ENCODE data around the gene GOLGA6L10.
"Not testable (repeated sequence)": the region's sequence is repeated elsewhere in the genome, so short reads cannot be mapped to it uniquely, and the experiment has no call there.

DNA sequence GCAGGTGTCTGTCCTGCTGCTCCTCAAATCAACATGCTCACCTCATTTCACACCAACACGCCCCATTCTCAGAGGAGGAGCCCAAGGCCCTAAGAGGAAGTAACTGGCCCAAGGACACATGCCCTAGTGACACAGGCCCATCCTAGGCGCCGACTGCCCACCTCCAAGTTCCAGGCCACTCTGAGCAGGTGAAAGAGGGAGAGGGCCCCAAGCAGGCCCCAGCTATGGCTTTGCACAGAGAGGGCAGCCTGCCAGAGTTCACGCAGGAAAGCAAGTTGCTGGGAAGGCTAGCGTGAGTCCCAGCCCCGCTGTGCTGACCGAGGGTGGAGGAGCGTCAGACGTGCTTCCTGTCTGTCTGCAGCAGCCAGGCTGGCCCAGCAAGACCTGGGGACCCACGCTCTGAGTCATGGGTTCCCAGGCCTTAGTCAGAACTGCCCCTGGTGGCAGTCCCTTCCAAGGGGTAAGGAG lies 13.1 kb downstream of the GOLGA6L10 start:
- TF ChIP-seq, protein P1, sequence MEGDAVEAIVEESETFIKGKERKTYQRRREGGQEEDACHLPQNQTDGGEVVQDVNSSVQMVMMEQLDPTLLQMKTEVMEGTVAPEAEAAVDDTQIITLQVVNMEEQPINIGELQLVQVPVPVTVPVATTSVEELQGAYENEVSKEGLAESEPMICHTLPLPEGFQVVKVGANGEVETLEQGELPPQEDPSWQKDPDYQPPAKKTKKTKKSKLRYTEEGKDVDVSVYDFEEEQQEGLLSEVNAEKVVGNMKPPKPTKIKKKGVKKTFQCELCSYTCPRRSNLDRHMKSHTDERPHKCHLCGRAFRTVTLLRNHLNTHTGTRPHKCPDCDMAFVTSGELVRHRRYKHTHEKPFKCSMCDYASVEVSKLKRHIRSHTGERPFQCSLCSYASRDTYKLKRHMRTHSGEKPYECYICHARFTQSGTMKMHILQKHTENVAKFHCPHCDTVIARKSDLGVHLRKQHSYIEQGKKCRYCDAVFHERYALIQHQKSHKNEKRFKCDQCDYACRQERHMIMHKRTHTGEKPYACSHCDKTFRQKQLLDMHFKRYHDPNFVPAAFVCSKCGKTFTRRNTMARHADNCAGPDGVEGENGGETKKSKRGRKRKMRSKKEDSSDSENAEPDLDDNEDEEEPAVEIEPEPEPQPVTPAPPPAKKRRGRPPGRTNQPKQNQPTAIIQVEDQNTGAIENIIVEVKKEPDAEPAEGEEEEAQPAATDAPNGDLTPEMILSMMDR (IDR thresholded peaks at IDR 0.05), result not testable (repeated sequence)
- TF ChIP-seq POLR2A (IDR thresholded peaks at IDR 0.05), result not testable (repeated sequence)

Measured in thyroid gland (tissue), 4 donors.